ENCODE measurements around the gene PLEKHG2. TPM values are rescaled to one million over a fixed set of nuclear protein-coding genes. Genes with fewer than 3 reads are reported as not detected.

Gene PLEKHG2
- total and polyA plus RNA-seq, 9 of the 15 experiments (the other 6 are each of a cell fraction or from before 2014, with no cell fraction given): 0.98 to 45.7 (median 9.8) TPM

- TF ChIP-seq JUND (IDR thresholded peaks at IDR 0.05; ENCODE audit: borderline replicate concordance, low read depth, low read length) (peak; percentile 45; the same call in 1 of the 2 replicates), JUND (tag; IDR thresholded peaks at IDR 0.05; ENCODE audit: borderline replicate concordance, low read depth, low read length) (no peak; the same call in 2 of the 3 replicates), ZNF280A (IDR thresholded peaks at IDR 0.05; ENCODE audit: low read depth, partially characterized antibody) (no peak), MCM3 (IDR thresholded peaks at IDR 0.05) (no peak), CLOCK (CRISPR knock-in tag; IDR thresholded peaks at IDR 0.05; ENCODE audit: borderline replicate concordance) (no peak), ZNF584 (CRISPR knock-in tag; IDR thresholded peaks at IDR 0.05; ENCODE audit: low read depth) (no peak), MBD2 (IDR thresholded peaks at IDR 0.05; ENCODE audit: borderline replicate concordance, low read depth) (peak; percentile 69; the same call in 1 of the 2 replicates), HDAC1 (IDR thresholded peaks at IDR 0.05) (peak in 1 of 2 experiments; percentile 90; a peak in 2 of 4 replicates), BHLHE40 (IDR thresholded peaks at IDR 0.05; ENCODE audit: low read length) (peak; percentile 94), NR2F6 (CRISPR knock-in tag; IDR thresholded peaks at IDR 0.05) (no peak), ZNF395 (CRISPR knock-in tag; IDR thresholded peaks at IDR 0.05) (no peak), MEIS2 (IDR thresholded peaks at IDR 0.05; ENCODE audit: partially characterized antibody) (no peak), YY1 (IDR thresholded peaks at IDR 0.05; ENCODE audit: borderline replicate concordance in 1 of 3, control insufficient read depth in 1 of 3, extremely low read depth in 1 of 3, insufficient read depth in 3 of 3, insufficient read length in 1 of 3, insufficient replicate concordance in 2 of 3, low read depth in 1 of 3, low read length in 2 of 3) (peak; percentile 94 to 100 (median 99)), ELK3 (CRISPR knock-in tag; IDR thresholded peaks at IDR 0.05) (no peak), HNRNPH1 (optimal IDR thresholded peaks at IDR 0.05; ENCODE audit: low read depth, low read length) (no peak), TAF15 (IDR thresholded peaks at IDR 0.05; ENCODE audit: low read depth, low read length) (no peak), ARID3B (CRISPR knock-in tag; IDR thresholded peaks at IDR 0.05; ENCODE audit: borderline replicate concordance) (no peak)
Observed at GRCh38 chr19:39445196-39446111, 33.0 kb downstream of the PLEKHG2 start, which contains the start of gene SUPT5H (continued).
